ENCODE measurements around the gene C1QTNF9B. TPM values are rescaled to one million over a fixed set of nuclear protein-coding genes. Genes with fewer than 3 reads are reported as not detected.

C1QTNF9B gene
- total and polyA plus RNA-seq, 2 experiments from 2014 or later, result 0.27 to 0.28 TPM

- H3K27ac Mint-ChIP-seq, result no peak overlapping the region
- H3K9me3 Mint-ChIP-seq, result no peaks in the 10 kb centered on the region; the same call in 2 of the 3 replicates
- peak overlapping the region; percentile 47 for H2AFZ ChIP-seq
- no peaks in the 10 kb centered on the region for H3K36me3 ChIP-seq (ENCODE audit: insufficient read depth)
- H4K20me1 ChIP-seq (replicated peaks; ENCODE audit: insufficient read depth), result no peaks in the 10 kb centered on the region
- H3K4me2 ChIP-seq, result no peak overlapping the region
- no peaks in the 10 kb centered on the region for H3K4me1 Mint-ChIP-seq
- no peaks in the 10 kb centered on the region for H3K79me2 ChIP-seq (replicated peaks; ENCODE audit: insufficient read depth)
- H3K36me3 Mint-ChIP-seq (ENCODE audit: low read depth), result no peaks in the 10 kb centered on the region
- no peaks in the 10 kb centered on the region for H3F3A ChIP-seq (replicated peaks; ENCODE audit: low read depth)
- peaks cover 4% of the 10 kb centered on the region for H3K27me3 Mint-ChIP-seq (ENCODE audit: insufficient read depth, low read depth, poor library complexity)
- no peak overlapping the region for H3K4me3 Mint-ChIP-seq
- no peak for TF ChIP-seq ZNF331 (CRISPR knock-in tag; IDR thresholded peaks at IDR 0.05; ENCODE audit: low read depth)
- no peak for TF ChIP-seq NANOG (IDR thresholded peaks at IDR 0.05; ENCODE audit: borderline replicate concordance)
- no peak for TF ChIP-seq ETS1 (IDR thresholded peaks at IDR 0.05)
- no peak for TF ChIP-seq ZNF114 (CRISPR knock-in tag; IDR thresholded peaks at IDR 0.05)
- no peak for TF ChIP-seq JUNB (IDR thresholded peaks at IDR 0.05; ENCODE audit: unreplicated experiment)
- TF ChIP-seq CTCF (conservative IDR thresholded peaks at IDR 0.05; ENCODE audit: low read depth in 2 of 2), result no peak
- TF ChIP-seq EZH2phosphoT487 (IDR thresholded peaks at IDR 0.05; ENCODE audit: unreplicated experiment), result no peak
- TF ChIP-seq POLR2AphosphoS5 (IDR thresholded peaks at IDR 0.05; ENCODE audit: low read depth), result no peak
- TF ChIP-seq CREB1 (CRISPR knock-in tag; IDR thresholded peaks at IDR 0.05; ENCODE audit: low read depth), result no peak
- no peak for TF ChIP-seq STAT1 (IDR thresholded peaks at IDR 0.05; ENCODE audit: unreplicated experiment)
- TF ChIP-seq REST (IDR thresholded peaks at IDR 0.05; ENCODE audit: unreplicated experiment), result no peak
- no peak for TF ChIP-seq EZH2 (IDR thresholded peaks at IDR 0.05; ENCODE audit: low read depth, unreplicated experiment)
- TF ChIP-seq ZNF462 (CRISPR knock-in tag; IDR thresholded peaks at IDR 0.05), result no peak
- no peaks in the 10 kb centered on the region for H3K9me2 ChIP-seq (ENCODE audit: insufficient read depth)
- H3K27me3 ChIP-seq (ENCODE audit: insufficient read depth), result no peaks in the 10 kb centered on the region
- no peak overlapping the region for H3K27ac ChIP-seq (ENCODE audit: low read depth)
- H3K4me3 ChIP-seq, result no peak overlapping the region
- ATAC-seq (no peak), DNase-seq (ENCODE audit: low spot score) (no peak)
- no peaks in the 10 kb centered on the region for H3K4me1 ChIP-seq (ENCODE audit: insufficient read depth)
Measured at GRCh38 chr13:23946067-23946466, 48.8 kb upstream of the C1QTNF9B start.

Measured in GM23338 (cell line).